Activated B cell treated with CpG ODN at 0.5 μM for 24 hours (primary cell): ENCODE data around the gene S100A12. TPM values are rescaled to one million over a fixed set of nuclear protein-coding genes. Genes with fewer than 3 reads are reported as not detected.

Source experiments
- ATAC-seq: fragments of 200-7000 bp; cut with Tn5 transposase; one replicate; pipeline ENCODE4 v1.10.0; 2021; ENCODE audit warnings: low read depth, mild to moderate bottlenecking, moderate library complexity
- CTCF ChIA-PET: fragments of 350-600 bp; sonication (Branson Sonifier 250); formaldehyde crosslinking; loops from one replicate; lab custom pipeline; 2021; ENCODE audit warnings: antibody characterized with exemption; lab: Charles Lee
- POLR2A ChIA-PET: fragments of 350-600 bp; sonication (Branson Sonifier 250); formaldehyde crosslinking; loops from one replicate; lab custom pipeline; 2021; ENCODE audit warnings: antibody characterized with exemption; lab: Charles Lee
- DNase-seq: peaks from one replicate; pipeline ENCODE4 v3.0.0; 2022
- H3K27ac Mint-ChIP-seq: one replicate; pipeline ENCODE4 v1.8.0; 2020; ENCODE audit warnings: mixed read lengths
- H3K27me3 Mint-ChIP-seq: one replicate; pipeline ENCODE4 v1.8.0; 2021; ENCODE audit warnings: mixed read lengths
- H3K36me3 Mint-ChIP-seq: one replicate; pipeline ENCODE4 v1.8.0; 2021; ENCODE audit warnings: low read depth, mixed read lengths
- H3K4me1 Mint-ChIP-seq: one replicate; pipeline ENCODE4 v1.8.0; 2021; ENCODE audit warnings: mixed read lengths
- H3K4me3 Mint-ChIP-seq: one replicate; pipeline ENCODE4 v1.8.0; 2020; ENCODE audit warnings: mild to moderate bottlenecking, mixed read lengths
- H3K9me3 Mint-ChIP-seq: one replicate; pipeline ENCODE4 v1.8.0; 2020; ENCODE audit warnings: mixed read lengths
- intact Hi-C: fragments of 100-400 bp; cut with micrococcal nuclease; formaldehyde crosslinking; loops from one replicate; pipeline ENCODE4 v1.15.1; 2024
- total RNA-seq: library from RNA; stranded (reverse); gene quantifications from 2 replicates; pipeline ENCODE4 v1.2.3, GENCODE V29; 2022
- TF ChIP-seq, protein P1 (sequence below): fragments of 200-600 bp; IDR thresholded peaks from one replicate; pipeline ENCODE4 v1.8.0; 2022; ENCODE audit warnings: antibody characterized with exemption, mild to moderate bottlenecking

S100A12 gene
- total RNA-seq, 1 donor from 2014 or later, result not detected

DNA sequence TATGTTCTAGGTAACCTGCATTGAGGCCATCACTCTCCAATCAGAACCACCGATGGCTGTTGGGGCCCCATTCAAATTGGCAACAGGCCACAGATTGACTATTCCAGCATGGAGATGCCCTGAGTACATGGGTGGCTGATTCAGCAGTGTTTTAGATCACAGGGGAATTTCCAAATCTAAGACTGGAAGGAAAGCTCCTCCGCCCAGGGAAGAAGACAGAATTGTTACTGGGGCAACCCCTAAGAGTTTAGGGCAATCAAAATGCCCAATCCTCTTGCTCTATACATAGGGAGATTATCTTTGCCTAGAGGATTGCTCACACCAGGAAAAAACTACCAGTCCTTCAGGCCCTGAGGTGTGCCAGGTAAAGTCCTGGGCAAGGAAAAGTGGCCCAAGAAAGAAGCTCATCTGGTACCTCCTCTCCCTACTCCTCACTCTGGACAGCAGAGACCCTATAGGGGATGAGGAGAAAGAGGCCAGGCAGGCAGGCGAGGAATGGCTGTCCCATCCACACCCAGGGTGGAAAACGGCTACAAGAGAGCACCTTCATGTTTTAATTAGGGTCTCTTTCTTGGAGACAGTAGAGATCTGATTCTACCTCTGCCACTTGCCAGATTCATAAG lies 9.6 kb upstream of the S100A12 start:
- DNase-seq (no peak), ATAC-seq (no peak)
- TF ChIP-seq, protein P1, sequence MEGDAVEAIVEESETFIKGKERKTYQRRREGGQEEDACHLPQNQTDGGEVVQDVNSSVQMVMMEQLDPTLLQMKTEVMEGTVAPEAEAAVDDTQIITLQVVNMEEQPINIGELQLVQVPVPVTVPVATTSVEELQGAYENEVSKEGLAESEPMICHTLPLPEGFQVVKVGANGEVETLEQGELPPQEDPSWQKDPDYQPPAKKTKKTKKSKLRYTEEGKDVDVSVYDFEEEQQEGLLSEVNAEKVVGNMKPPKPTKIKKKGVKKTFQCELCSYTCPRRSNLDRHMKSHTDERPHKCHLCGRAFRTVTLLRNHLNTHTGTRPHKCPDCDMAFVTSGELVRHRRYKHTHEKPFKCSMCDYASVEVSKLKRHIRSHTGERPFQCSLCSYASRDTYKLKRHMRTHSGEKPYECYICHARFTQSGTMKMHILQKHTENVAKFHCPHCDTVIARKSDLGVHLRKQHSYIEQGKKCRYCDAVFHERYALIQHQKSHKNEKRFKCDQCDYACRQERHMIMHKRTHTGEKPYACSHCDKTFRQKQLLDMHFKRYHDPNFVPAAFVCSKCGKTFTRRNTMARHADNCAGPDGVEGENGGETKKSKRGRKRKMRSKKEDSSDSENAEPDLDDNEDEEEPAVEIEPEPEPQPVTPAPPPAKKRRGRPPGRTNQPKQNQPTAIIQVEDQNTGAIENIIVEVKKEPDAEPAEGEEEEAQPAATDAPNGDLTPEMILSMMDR, result no peak
- H3K27ac Mint-ChIP-seq, result no peak overlapping the region
- ChIA-PET CTCF (no interaction called here), POLR2A (no interaction called here)
- no peak overlapping the region for H3K4me3 Mint-ChIP-seq
- H3K36me3 Mint-ChIP-seq, result no peaks in the 10 kb centered on the region
- H3K9me3 Mint-ChIP-seq, result peaks cover 18% of the 10 kb centered on the region
- intact Hi-C loops, result no loop called here
- peaks cover 31% of the 10 kb centered on the region for H3K27me3 Mint-ChIP-seq
- H3K4me1 Mint-ChIP-seq, result no peaks in the 10 kb centered on the region

DNA sequence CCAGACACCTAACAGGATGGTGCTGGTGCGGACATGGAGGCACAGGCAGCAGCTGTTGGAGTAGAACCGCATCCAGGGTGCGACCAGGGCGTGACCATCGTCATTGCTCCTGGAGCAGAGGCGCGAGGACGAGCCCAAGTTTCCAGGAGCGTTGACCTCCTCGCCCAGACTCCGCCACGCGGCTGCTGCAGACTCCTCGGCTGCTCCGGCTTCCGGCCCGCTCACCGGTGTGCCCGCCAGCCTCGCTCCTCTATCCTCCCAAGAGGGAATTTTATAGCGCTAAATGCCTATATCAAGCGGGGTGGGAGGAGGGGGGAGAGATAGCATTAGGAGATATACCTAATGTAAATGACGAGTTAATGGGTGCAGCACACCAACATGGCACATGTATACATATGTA lies 5.3 kb upstream of the S100A12 start:
- Mint-ChIP-seq H3K9me3 (peaks cover 18% of the 10 kb centered on the region), H3K27ac (no peak overlapping the region), H3K36me3 (no peaks in the 10 kb centered on the region), H3K4me1 (no peaks in the 10 kb centered on the region), H3K27me3 (peaks cover 51% of the 10 kb centered on the region), H3K4me3 (no peak overlapping the region)
- ChIA-PET CTCF (no interaction called here), POLR2A (no interaction called here)
- ATAC-seq (no peak), DNase-seq (no peak)
- intact Hi-C loops, result no loop called here
- TF ChIP-seq, protein P1, result no peak

DNA sequence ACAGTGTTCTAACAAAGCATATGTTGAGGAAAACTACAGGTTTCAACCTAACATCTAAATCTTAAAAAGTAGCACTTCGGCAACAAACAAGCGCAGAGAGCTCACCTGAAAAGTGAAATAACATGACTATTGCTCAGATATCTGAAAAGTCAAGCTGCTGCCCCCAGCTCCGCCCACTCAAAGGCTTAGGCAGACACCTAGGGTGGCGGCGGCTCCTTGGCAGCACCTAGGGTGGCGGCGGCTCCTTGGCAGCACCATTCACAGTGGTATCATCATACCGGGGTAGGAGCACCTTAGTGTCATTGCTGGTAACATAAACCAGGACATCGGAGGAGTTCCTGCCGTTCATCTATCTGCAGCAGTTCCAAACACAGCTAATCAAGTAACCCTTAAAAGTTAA lies 4.2 kb upstream of the S100A12 start:
- H3K27me3 Mint-ChIP-seq, result peaks cover 49% of the 10 kb centered on the region
- POLR2A ChIA-PET, result no interaction called here

DNA sequence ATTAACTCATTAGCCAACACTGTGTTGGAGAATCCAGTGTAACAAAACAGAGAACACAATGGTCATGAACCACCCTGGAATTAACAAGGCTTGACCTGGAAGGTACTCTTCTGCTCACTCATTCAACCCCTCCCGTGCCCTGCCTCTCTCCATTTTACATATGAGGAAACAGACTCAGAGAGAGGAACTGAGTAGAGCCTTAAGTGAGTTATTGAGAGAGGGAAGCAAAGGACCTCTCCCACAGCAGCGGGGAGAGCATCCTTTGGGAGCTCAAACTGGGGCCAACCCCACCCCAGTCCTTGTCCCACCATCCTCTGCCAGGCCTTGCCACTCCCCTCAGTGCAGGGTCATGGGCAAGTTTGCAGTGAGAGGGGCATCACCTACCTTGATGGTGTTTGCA lies 1.4 kb downstream of the S100A12 start:
- DNase-seq (no peak), ATAC-seq (no peak)
- H3K36me3 Mint-ChIP-seq, result no peaks in the 10 kb centered on the region
- CTCF ChIA-PET, result no interaction called here
- H3K27me3 Mint-ChIP-seq, result peaks cover 34% of the 10 kb centered on the region
- no peaks in the 10 kb centered on the region for H3K9me3 Mint-ChIP-seq
- H3K4me3 Mint-ChIP-seq, result no peak overlapping the region
- no peaks in the 10 kb centered on the region for H3K4me1 Mint-ChIP-seq
- intact Hi-C loops, result no loop called here
- H3K27ac Mint-ChIP-seq, result no peak overlapping the region
- TF ChIP-seq, protein P1, result no peak
- POLR2A ChIA-PET, result no interaction called here

More for the DNA sequence above, 4.2 kb upstream of the S100A12 start:
- Mint-ChIP-seq H3K9me3 (peaks cover 18% of the 10 kb centered on the region), H3K4me1 (no peaks in the 10 kb centered on the region), H3K36me3 (no peaks in the 10 kb centered on the region), H3K4me3 (no peak overlapping the region), H3K27ac (no peak overlapping the region)
- ATAC-seq, result no peak
- DNase-seq, result no peak
- CTCF ChIA-PET, result no interaction called here
- intact Hi-C loops, result no loop called here
- TF ChIP-seq, protein P1, result no peak

DNA sequence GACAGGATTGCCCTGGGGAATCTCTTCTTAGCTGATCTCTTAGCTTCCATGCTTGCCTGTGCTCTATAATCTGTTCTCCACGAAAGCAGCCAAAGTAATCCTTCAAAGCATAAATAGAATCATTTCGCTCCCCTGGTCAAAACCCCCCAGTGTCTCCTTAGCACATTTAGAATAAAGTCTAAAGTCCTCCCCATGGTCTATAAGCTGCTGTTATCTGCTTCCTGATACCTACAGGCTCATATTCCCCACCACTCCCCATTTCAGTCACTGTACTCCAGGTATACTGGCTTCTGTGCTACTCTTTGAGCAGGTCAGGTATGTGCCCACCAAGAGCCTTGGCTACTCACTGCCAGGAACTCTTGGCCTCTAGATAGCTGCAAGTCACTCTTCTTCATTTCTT lies 2.9 kb downstream of the S100A12 start:
- ATAC-seq (no peak), DNase-seq (no peak)
- TF ChIP-seq, protein P1, result no peak
- CTCF ChIA-PET, result no interaction called here
- Mint-ChIP-seq H3K36me3 (no peaks in the 10 kb centered on the region), H3K4me1 (no peaks in the 10 kb centered on the region), H3K27ac (no peak overlapping the region), H3K27me3 (peaks cover 26% of the 10 kb centered on the region), H3K4me3 (no peak overlapping the region), H3K9me3 (no peaks in the 10 kb centered on the region)
- intact Hi-C loops, result no loop called here
- POLR2A ChIA-PET, result no interaction called here
